HG03097 (cell line): ENCODE data around the gene CHCHD10.
"Not testable (repeated sequence)": the region's sequence is repeated elsewhere in the genome, so short reads cannot be mapped to it uniquely, and the experiment has no call there.

ENCODE experiments used
- ATAC-seq: cut with Tn5 transposase; IDR thresholded peaks from one replicate; pipeline ENCODE4 v1.9.1; 2021; ENCODE audit not compliant: unreplicated experiment, low FRiP score

CHCHD10 gene

DNA sequence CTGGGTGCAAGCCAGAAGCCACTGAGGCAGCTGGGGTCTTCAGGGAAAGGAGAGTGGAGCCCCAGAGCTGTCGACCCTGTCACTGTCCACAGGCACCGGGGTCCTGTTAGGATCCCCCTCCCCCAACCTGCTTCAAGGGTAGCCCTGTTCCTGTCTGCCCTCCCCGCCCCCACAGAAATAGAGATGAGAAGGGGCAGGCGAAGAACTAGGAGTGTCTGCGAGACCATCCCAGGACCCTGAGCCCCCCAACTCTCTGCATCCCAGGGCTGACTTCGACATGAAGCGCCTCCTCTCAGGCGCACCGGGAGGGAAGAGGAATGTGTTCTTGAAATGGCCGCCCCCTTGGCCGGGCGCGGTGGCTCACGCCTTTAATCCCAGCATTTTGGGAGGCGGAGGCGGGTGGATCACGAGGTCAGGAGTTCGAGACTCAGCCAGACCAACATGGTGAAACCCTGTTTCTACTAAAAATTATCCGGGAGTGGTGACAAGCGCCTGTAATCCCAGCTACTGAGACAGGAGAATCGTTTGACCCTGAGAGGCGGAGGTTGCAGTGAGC, 16.3 kb downstream of the CHCHD10 start:
- no peak for ATAC-seq

DNA sequence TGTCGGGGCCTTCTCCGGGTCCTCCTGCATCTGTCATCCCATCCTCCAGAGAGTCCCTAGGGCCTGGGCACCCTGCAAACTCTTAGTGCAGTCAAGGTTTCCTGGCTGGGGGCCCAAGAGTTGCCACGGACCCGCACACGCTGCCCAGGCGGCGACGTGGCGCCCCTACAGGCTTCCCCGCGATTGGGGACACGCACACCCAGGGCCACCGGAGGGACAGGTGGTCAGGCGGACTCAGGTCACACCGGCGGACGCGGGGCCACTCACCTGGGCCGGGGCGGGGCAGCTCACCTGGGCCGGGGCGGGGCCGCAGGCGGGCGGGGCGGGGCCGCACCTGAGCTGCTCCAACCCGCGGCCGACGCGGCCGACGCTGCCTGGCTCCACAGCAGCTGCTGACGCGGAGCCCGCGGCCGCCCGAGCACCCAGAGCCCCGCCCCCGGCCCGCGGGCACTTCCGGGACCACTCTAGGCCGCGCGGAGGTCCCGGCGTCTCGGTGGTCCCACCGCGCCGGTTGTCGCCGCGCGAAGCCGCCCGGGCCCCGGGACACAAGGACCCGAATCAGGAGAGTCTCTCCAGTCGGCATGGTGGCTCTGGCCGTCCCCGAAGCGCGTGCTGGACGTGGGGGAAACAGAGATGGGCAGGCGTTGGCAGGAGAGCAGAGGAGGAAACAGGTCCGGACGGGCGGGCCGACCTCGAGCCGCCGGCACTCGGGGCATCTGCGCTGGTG, 16.9 kb downstream of the CHCHD10 start, which contains the start of gene ZNF70:
Gene ZNF70 (minus strand): TSS at position 399 of the 727 bp plus-strand sequence. CDS start 5,972 bp downstream, outside the sequence.
- ATAC-seq, result peak; percentile 67

DNA sequence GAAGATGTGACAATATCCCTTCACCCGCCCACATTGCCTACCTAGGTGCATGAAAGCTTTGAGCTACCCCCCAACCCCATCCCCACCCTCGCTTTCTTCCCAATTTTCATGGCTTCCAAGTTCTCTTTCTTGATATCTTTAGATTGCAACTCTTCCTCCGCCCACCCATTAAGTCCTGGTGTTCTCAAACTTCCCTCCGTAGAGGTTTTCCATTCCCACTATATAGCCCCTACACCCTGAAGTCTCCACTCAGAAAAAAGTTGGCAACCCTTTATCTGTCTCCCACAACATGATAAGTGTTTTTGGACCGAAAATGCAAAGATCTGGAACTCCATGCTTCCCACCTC, 17.4 kb downstream of the CHCHD10 start:
- no peak for ATAC-seq

DNA sequence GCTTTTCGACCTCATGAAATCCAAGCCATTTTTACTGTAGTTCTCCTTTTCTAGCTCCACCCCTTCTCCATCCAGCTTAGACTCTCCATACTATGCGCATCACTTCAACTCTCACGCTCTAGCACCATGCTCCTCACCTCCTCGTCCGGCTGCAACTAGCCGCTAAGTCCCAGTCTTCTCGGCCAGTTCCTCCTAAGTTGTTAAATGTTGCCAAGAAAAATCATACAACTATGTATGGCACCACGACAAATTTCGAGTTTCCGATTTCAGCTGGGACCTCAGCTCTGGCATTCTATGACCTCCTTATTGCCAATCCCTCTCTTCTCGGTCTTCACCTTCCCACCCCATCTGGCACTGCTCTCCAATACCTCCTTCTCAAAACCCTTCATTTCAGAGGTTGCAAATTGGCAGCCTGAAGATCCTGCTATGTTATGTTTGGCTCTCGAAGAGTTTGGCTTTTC, 17.9 kb downstream of the CHCHD10 start:
- ATAC-seq, result no peak

DNA sequence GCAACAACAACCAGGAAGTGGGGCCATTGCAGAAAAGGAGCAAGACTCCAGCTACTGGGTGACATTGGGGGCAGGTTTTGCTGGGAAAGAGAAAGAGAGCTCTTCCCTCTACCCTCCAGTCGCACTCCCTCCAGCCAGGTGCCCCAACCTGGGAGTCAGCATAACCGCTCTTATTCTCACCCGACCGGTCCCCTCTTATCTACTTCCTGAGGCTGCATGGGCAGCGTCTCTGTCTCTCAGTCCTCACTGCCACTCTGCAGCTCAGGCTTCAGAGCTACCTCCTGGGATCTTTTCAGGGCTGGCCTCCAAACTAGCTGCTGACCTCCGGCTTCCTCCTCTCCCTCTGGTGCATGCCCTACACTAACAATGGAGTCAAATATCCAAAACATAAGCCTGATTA, 22.0 kb downstream of the CHCHD10 start:
- no peak for ATAC-seq

DNA sequence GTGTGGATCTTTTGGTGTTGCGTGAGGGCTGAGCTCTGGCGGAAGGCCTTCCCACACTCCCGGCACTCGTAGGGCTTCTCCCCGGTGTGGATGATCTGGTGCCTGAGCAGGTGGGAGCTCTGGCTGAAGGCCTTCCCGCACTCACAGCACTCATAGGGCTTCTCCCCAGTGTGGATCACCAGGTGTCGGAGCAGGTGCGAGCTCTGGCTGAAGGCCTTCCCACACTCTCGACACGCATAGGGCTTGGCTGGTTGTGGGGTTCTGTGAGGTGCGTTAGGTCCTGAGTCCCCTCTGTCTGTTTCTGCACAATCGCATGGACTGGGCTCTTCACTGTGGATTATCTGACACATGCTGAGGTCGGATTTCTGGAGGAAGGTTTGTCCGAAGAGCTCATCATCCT, 23.3 kb downstream of the CHCHD10 start:
- ATAC-seq, result no peak

DNA sequence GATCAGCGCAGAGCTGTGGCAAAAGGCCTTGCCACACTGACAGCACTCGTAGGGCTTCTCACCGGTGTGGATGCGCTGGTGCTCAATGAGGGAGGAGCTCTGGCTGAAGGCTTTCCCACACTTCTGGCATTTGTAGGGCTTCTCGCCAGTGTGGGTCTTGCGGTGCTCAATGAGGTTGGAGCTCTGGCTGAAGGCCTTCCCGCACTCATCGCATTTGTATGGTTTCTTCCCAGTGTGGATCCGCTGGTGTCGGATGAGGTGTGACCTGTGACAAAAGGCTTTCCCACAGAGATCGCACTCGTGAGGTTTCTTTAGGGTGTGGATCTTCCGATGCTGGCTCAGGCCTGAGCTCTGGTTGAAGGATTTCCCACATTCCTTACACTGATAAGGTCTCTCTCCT, 23.8 kb downstream of the CHCHD10 start:
- ATAC-seq, result no peak

DNA sequence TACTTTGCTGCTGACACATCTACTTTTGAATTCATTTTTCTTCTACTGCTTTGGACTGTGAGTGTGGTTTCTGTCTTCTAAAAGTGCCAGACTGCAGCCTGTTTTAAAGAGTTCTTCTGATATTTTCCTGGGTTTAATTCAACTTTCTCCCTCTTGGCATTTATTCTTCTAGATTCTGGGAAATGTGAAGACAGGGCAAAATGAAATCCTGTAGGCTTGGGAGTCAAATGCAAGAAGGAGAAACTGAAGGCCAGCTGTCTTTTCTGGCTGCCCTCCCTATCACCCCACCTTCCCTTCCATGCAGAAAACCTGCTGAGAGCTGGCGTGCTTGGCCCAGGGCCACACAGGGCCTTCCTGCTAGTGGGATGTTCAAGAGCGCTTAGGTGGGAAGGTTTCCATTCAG, 24.5 kb downstream of the CHCHD10 start:
- no peak for ATAC-seq

DNA sequence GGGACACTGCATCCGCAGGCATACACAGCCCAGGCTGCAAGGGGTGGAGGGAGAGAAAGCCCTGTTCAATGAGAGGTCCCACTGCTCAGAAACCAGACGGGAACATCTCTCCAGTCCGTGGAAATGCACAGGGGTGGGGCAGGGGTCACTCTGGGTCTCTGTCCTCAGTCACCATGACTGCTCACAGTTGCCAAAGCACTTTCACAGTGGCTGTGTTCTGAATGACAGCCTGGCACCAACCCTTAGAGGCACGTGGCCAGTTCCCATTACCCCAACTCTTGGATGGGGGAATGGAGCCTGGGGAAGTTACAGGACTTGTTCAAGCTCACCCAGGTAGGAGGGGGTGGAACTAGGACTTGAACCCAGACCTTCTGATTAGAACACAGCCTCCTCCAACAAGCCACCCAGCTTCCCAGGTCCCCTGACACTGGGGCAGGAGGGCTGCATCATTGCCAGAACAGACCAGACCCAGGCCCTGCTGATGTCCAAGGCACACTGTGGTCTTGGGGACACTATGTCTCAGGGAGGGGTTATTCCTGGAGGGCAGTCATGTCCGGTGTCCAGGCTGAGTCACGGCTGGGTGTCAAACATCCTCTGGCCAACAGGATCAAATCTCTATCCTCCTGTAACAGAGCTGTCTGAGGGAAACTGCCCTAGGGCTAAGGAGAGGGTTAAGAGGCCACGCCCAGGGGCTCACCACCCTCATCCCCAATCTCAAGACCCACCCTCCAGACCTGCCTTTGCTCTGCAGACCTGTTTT, 25.1 kb downstream of the CHCHD10 start:
- ATAC-seq, result no peak

DNA sequence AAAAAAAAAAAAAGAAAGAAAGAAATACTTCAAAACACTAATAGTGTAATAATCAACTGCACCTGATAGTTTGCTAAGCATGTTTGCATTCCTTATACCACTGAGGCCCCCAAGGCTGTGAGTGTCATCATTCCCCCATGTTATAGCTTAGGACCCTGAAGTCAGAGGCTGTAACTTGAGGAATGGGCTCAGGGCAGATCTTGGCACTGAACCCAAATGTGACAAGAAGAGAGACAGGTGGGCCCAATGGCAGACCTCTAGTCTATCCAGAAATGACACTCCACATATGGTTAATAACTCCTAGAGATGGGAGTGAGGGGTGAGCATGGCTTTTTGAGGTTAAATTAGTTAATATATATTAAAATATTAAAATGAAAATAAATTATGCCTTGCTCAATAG, 30.1 kb downstream of the CHCHD10 start:
- no peak for ATAC-seq

DNA sequence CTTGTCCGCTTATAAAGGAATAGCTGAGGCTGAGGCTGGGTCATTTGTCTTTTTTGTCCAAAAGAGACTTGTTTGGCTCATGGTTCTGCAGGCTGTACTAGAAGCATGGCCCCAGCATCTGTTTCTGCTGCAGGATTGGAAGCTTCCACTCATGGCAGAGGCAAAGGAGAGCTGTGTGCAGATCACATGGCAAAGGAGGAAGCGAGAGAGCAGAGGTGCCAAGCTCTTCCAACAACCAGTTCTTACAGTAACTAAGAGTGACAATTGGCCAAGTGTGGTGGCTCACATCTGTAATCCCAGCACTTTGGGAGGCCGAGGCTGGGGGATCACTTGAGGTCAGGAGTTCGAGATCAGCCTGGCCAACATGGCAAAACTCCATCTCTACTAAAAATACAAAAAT, 39.7 kb downstream of the CHCHD10 start:
- not testable (repeated sequence) for ATAC-seq

DNA sequence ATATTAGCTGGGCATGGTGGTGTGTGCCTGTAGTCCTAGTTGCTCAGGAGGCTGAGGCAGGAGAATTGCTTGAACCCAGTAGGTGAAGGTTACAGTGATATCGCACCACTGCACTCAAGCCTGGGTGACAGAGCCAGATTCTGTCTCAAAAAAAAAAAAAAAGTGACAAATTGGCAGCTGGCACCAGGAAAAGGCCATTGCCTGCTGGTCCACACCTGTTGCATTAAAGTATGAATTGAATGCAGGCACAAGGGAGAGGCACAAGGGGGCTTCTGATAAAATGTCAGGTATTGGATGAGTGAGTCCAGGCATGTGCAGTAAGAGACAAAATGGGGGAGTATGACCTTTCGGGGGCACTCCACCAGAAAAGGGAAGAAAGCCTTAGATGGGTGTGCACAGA, 45.0 kb downstream of the CHCHD10 start:
- no peak for ATAC-seq

DNA sequence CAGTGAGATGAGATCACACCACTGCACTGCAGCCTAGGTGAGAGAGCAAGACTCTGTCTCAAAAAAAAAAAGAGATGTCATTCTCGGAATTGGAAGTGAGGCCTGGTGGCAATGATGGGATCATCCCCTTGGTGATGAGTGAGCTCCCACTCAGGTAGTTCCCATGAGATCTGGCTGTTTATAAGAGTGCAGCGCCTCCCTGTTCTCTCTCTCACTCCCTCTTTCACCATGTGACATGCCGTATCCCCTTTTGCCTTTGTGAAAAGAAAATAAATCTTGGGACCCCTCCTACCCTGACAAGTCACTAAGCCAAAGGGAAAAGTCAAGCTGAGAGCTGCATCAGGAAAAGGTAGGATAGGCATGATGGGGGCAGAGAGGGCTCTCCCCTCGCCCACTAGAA, 45.6 kb downstream of the CHCHD10 start:
- no peak for ATAC-seq

DNA sequence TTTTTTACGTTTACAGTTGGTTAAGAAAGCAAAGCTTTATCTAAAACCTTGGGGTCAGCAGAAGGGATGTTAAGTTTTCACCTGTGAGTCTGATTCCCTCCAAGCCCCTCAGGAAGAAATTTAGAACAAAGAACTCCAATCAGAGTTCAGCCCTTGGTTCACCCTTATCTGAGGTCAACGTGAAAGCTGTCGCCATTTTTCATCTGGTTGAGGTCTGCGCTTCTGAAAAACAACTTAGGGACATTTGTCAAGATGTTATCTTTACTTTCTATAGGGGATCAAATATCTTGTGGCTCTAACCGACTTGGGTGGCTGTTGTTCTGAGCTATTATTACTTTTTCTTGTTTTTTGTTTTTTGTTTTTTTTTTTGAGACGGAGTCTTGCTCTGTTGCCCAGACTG, 46.9 kb downstream of the CHCHD10 start:
- ATAC-seq, result no peak

DNA sequence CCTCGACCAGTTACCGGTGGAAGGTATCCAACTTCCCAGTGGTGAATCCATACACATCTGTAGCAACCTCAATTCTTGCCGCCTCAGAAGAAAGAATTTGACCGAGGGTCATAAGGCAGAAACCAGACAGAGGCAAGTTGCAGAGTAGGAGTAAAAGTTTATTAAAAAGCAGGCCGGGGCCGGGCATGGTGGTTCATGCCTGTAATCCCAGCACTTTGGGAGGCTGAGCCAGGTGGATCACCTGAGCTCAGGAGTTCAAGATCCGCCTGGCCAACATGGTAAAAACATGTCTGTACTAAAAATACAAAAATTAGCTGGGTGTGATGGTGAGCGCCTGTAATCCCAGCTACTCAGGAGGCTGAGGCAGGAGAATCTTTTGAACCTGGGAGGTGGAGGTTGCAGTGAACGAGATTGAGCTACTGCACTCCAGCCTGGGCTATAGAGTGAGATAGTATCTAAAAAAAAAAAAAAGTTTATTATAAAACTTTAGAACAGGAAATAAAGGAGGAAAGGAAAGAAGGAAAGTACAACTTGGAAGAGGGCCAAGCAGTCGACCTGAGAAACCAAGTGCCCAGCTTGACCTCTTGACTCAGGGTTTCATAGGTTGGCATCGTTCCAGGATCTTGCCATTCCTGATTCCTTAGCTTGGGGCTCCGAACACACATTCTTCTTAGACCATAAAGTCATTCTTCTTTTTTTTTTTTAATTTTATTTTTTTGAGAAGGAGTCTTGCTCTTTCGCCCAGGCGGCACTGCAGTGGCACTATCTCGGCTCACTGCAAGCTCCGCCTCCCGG, 49.2 kb downstream of the CHCHD10 start:
- ATAC-seq, result no peak

DNA sequence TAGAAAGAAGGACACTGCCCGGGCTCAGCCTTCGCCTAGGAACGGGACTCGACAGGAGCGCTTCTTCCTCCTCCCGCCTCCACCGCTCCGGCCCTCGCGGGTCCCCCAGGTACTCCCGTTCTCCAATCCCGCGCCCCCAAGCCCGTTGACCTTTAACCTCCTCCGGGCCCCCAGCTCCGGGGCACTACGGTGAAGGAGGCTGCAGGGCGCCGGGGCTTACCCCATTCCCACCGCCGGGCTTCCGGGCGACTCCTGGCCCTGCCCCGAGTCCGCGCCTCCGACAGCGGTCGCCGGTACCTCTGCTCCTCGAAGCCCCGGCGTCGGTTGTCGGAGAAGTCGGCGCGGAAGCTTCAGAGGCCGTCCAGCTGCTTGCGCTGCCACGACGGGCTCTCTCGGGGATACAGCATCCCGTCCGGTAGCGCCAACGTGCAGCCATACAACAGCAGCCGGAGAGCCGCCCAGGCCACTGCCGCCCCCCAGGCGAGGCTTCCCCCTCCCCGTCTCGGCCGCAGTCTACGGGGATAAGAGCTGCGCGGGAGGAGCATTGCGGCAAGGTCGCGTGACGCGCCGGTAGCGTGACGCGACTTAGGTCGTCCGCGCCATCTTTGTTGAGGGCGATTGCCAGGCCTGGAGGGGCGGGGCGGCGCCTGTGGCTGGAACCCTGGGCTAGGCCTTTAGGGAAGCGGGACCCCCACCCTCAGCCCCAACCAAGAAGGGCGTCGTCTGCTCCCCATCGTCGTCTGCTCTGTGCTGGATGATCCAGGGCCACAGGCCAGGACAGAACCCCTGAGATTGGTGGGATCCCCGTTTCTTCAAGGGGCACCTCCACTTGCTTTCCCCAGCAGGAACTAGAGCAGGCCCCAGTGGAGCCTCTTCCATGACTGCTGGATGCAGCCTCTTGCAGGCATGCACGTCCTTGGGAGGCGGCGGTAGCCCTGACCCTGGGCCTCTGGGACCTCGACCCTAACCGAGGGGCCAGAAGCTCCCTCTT, 50.7 kb downstream of the CHCHD10 start:
- no peak for ATAC-seq
